Measurements from ENCODE around the gene U2AF2. TPM values are rescaled to one million over a fixed set of nuclear protein-coding genes. Genes with fewer than 3 reads are reported as not detected.

The U2AF2 gene
- total RNA-seq, 1 experiment from 2014 or later: 321 TPM

DNA sequence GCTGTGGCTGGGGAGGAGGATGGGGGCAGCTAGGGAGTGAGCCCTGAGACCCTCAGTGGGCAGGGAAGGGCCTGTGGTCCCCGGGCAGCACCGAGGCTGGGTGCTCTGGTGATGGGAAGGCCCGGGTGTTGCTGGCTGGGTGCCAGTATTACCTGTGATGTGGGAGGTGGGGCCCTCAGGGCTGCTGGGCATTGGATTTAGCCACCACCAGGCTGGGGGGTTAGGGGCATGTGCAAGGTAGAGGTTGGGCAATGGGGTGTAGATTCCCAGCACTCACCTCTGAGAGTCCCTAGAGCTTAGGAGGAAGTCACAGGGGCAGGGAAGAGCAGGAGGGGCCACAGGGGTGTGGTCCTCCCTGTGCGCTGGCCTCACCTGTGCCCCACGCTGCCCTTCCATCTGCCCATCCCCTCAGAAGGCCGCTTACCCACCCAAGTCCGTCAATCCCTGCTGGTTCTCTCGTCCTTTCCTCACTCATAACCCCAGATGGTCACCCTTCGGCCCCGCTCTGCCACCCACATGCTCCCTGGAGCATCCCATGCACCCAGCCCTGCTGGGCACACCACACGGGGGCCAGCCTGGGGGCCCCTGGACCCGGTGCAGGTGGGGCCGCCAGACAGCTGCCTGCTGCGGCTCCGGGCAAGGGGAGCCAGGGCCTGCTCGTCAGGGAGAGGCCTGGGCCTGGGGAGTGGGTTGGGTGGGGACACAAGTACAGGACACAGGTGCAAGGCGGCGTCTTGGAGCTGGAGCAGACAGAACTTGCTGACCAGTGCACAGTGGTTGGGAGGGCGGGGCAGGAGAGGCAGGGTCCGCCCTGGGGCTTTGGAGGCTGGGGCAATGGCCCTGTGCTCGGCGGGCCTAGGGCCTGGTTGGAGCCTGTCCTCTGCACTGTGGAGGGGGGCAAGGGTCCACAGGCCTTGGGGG is 32.7 kb downstream of the U2AF2 start:
- no CpG with 5 or more reads among the region's 22 CpGs for WGBS (ENCODE audit: extremely low coverage, insufficient read length, low lambda C conversion rate)
- H3K56ac ChIP-seq (ENCODE audit: insufficient read length, low read depth, low read length): no peak overlapping the region
- no peaks in the 10 kb centered on the region for H3K27me3 Mint-ChIP-seq (ENCODE audit: low read depth)
- TF ChIP-seq, protein P1, sequence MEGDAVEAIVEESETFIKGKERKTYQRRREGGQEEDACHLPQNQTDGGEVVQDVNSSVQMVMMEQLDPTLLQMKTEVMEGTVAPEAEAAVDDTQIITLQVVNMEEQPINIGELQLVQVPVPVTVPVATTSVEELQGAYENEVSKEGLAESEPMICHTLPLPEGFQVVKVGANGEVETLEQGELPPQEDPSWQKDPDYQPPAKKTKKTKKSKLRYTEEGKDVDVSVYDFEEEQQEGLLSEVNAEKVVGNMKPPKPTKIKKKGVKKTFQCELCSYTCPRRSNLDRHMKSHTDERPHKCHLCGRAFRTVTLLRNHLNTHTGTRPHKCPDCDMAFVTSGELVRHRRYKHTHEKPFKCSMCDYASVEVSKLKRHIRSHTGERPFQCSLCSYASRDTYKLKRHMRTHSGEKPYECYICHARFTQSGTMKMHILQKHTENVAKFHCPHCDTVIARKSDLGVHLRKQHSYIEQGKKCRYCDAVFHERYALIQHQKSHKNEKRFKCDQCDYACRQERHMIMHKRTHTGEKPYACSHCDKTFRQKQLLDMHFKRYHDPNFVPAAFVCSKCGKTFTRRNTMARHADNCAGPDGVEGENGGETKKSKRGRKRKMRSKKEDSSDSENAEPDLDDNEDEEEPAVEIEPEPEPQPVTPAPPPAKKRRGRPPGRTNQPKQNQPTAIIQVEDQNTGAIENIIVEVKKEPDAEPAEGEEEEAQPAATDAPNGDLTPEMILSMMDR (conservative IDR thresholded peaks at IDR 0.05): no peak
- no peaks in the 10 kb centered on the region for H4K20me1 ChIP-seq (ENCODE audit: control insufficient read depth, insufficient read depth, insufficient read length)
- H3K4me3 Mint-ChIP-seq: peak overlapping the region in 1 of 2 experiments; percentile 63; a peak in 1 of 5 replicates
- no peak overlapping the region for H2BK20ac ChIP-seq (ENCODE audit: low read depth, low read length, poor library complexity, severe bottlenecking)
- no peak overlapping the region for H3K18ac ChIP-seq (ENCODE audit: insufficient read length, low read depth, low read length)
- DNase-seq: no peak
- no peak overlapping the region for H4K91ac ChIP-seq (ENCODE audit: insufficient read length, low read depth, low read length)
- H3K9me3 Mint-ChIP-seq: no peaks in the 10 kb centered on the region; a peak in 1 of 5 replicates
- H3K36me3 Mint-ChIP-seq (ENCODE audit: insufficient read depth in 1 of 3, low read depth in 3 of 3): peaks cover 29 to 60% (median 48%) of the 10 kb centered on the region in 3 experiments
- no peak overlapping the region for H2BK15ac ChIP-seq (ENCODE audit: low read depth, low read length)
- no peak overlapping the region for H2BK12ac ChIP-seq (ENCODE audit: insufficient read length, low read depth, low read length)
- H2AFZ ChIP-seq (ENCODE audit: low read length): no peak overlapping the region
- no peaks in the 10 kb centered on the region for H3K79me2 ChIP-seq (ENCODE audit: insufficient read depth, low read length)
- H2BK120ac ChIP-seq (ENCODE audit: low read depth, low read length, poor library complexity, severe bottlenecking): no peak overlapping the region
- no peak overlapping the region for H3K4ac ChIP-seq (ENCODE audit: low read depth, low read length)
- H3K27ac Mint-ChIP-seq: peak overlapping the region in 1 of 3 experiments; percentile 75; a peak in 1 of 7 replicates
- no peaks in the 10 kb centered on the region for H3K4me1 Mint-ChIP-seq
- no peak overlapping the region for H2BK5ac ChIP-seq (ENCODE audit: insufficient read length, low read length)
- H4K8ac ChIP-seq (replicated peaks; ENCODE audit: insufficient read length, low read depth, low read length): no peak overlapping the region
- no peak overlapping the region for H3K14ac ChIP-seq (ENCODE audit: insufficient read depth, low read length)
- no peaks in the 10 kb centered on the region for H3K9me3 ChIP-seq (ENCODE audit: control insufficient read depth, low read depth, low read length)
- H4K5ac ChIP-seq (ENCODE audit: insufficient read length, low read depth, low read length): no peak overlapping the region
- H3K27ac ChIP-seq (ENCODE audit: insufficient read length, low read depth, low read length): no peak overlapping the region
- H3K23me2 ChIP-seq (ENCODE audit: insufficient read length, low read depth, low read length, poor library complexity, severe bottlenecking): no peaks in the 10 kb centered on the region
- no peak overlapping the region for H3T11ph ChIP-seq (ENCODE audit: low read length)
- H3K23ac ChIP-seq (ENCODE audit: insufficient read length, low read depth, low read length): no peak overlapping the region
- no peak overlapping the region for H2AK5ac ChIP-seq (ENCODE audit: insufficient read length, low read length)
- H3K27me3 ChIP-seq (ENCODE audit: insufficient read depth, low read length): no peaks in the 10 kb centered on the region
- H3K9ac ChIP-seq (ENCODE audit: extremely low read depth, insufficient read length, low read length): no peak overlapping the region
- no peak overlapping the region for H3K4me2 ChIP-seq (ENCODE audit: insufficient read depth, insufficient read length, low read length)
- no peaks in the 10 kb centered on the region for H3K79me1 ChIP-seq (ENCODE audit: insufficient read depth, low read depth, low read length, poor library complexity, severe bottlenecking)
- no peaks in the 10 kb centered on the region for H3K4me1 ChIP-seq (ENCODE audit: insufficient read depth, low read length)
